Left cardiac atrium (tissue), 4 donors: ENCODE data around the gene SLC35E4. TPM values are rescaled to one million over a fixed set of nuclear protein-coding genes. Genes with fewer than 3 reads are reported as not detected.

ENCODE experiments used
- ATAC-seq, 2 donors: fragments of 200-7000 bp; cut with Tn5 transposase; one replicate each; pipeline ENCODE4 v1.9.1; 2020; ENCODE audit warnings: mild to moderate bottlenecking in 2 of 2, moderate library complexity in 2 of 2
- DNase-seq: peaks from one replicate; pipeline ENCODE4 v3.0.0-alpha.2; 2020
- intact Hi-C, 2 donors: fragments of 100-400 bp; cut with DNase I; formaldehyde crosslinking; loops; one replicate each; pipeline versions ENCODE4 v1.14.1 to v1.15.1; 2022 to 2023
- total RNA-seq, 2 donors: library from RNA; stranded (reverse); fragmentation: NEBNext Ultra II Directional; extraction: Animal tissue kit (Norgen Biotek cat#: 25700); gene quantifications; one replicate each; pipeline ENCODE4 v1.2.1, GENCODE V29; 2021
- donor health status: DM: no; HTN: yes; CAD: no.
- donor health status: DM: no; HTN: yes; CAD: no; lungs with severe emphysema.
- donor health status: DM: yes; HTN: yes; CAD: no.
- donor health status: Dilated cardiomyopathy.

Gene SLC35E4
- total RNA-seq, 2 donors from 2014 or later = 2.3 to 5.3 TPM

- DNase-seq = no peak
- intact Hi-C loops = no loop called here
- ATAC-seq = peak; percentile 44 to 50
These were observed 7.7 kb downstream of the SLC35E4 start for GRCh38 chr22:30643055-30643875.

GRCh38 chr22:30646518-30647160, 11.1 kb downstream of the SLC35E4 start:
- DNase-seq (no peak), ATAC-seq (no peak)
- intact Hi-C loops = no loop called here

- intact Hi-C loops = no loop called here
- DNase-seq = no peak
- ATAC-seq = no peak
These were observed 12.0 kb downstream of the SLC35E4 start for GRCh38 chr22:30647536-30647935.

- intact Hi-C loops = no loop called here
- no peak for ATAC-seq
- no peak for DNase-seq
These were observed 13.2 kb downstream of the SLC35E4 start for GRCh38 chr22:30648825-30649224.

GRCh38 chr22:30649430-30650007, 13.9 kb downstream of the SLC35E4 start:
- ATAC-seq = peak in 1 of 2 donors; percentile 89
- peak; percentile 70 for DNase-seq
- intact Hi-C loops = no loop called here

- intact Hi-C loops = no loop called here
- ATAC-seq (peak in 1 of 2 donors; percentile 19), DNase-seq (peak; percentile 36)
These were observed 15.0 kb downstream of the SLC35E4 start for GRCh38 chr22:30650508-30651116.

- no peak for DNase-seq
- intact Hi-C loops = no loop called here
- ATAC-seq = no peak
These were observed 17.3 kb downstream of the SLC35E4 start for GRCh38 chr22:30652852-30653251.

GRCh38 chr22:30654361-30654760, 18.8 kb downstream of the SLC35E4 start:
- DNase-seq = no peak
- intact Hi-C loops = no loop called here
- no peak for ATAC-seq

GRCh38 chr22:30655532-30655931, 20.0 kb downstream of the SLC35E4 start:
- intact Hi-C loops = no loop called here
- ATAC-seq = no peak
- DNase-seq = no peak

- ATAC-seq = no peak
- intact Hi-C loops = no loop called here
- no peak for DNase-seq
These were observed 26.5 kb downstream of the SLC35E4 start for GRCh38 chr22:30662040-30662439.

GRCh38 chr22:30664798-30665197, 29.2 kb downstream of the SLC35E4 start:
- intact Hi-C loops = no loop called here
- DNase-seq (no peak), ATAC-seq (no peak)

GRCh38 chr22:30665266-30665665, 29.7 kb downstream of the SLC35E4 start:
- ATAC-seq = no peak
- no peak for DNase-seq
- intact Hi-C loops = no loop called here

GRCh38 chr22:30665786-30666185, 30.2 kb downstream of the SLC35E4 start:
- intact Hi-C loops = no loop called here
- no peak for ATAC-seq
- DNase-seq = no peak

- ATAC-seq (no peak), DNase-seq (no peak)
- intact Hi-C loops = no loop called here
These were observed 31.5 kb downstream of the SLC35E4 start for GRCh38 chr22:30667107-30667493.

GRCh38 chr22:30667494-30668385, 32.2 kb downstream of the SLC35E4 start, which contains the start of gene DUSP18:
TSS of gene DUSP18 (minus strand) at chr22:30667875. CDS start at chr22:30664003, 3,872 bp downstream.
- peak; percentile 99 for ATAC-seq
- intact Hi-C loops = no loop called here
- peak; percentile 94 for DNase-seq

- no peak for DNase-seq
- intact Hi-C loops = no loop called here
- no peak for ATAC-seq
These were observed 32.8 kb downstream of the SLC35E4 start for GRCh38 chr22:30668386-30668710.

- intact Hi-C loops = no loop called here
- no peak for DNase-seq
- no peak for ATAC-seq
These were observed 35.5 kb downstream of the SLC35E4 start for GRCh38 chr22:30671071-30671470.

- no peak for DNase-seq
- no peak for ATAC-seq
- intact Hi-C loops = no loop called here
These were observed 37.6 kb downstream of the SLC35E4 start for GRCh38 chr22:30673136-30673535.

GRCh38 chr22:30674482-30674881, 38.9 kb downstream of the SLC35E4 start:
- intact Hi-C loops = no loop called here
- ATAC-seq (no peak), DNase-seq (no peak)
